Measurements from ENCODE around the gene ATP6V0B. TPM values are rescaled to one million over a fixed set of nuclear protein-coding genes. Genes with fewer than 3 reads are reported as not detected.

ATP6V0B gene
- total RNA-seq, 8 experiments from 2014 or later: 106 to 333 (median 237) TPM

- in situ Hi-C loops (cut with MboI; ENCODE audit: low pct_unique_long_range_greater_than_20kb in 2 of 9, low sequenced_read_pairs in 9 of 9, unreplicated experiment in 9 of 9): no loop called here
- 67 to 100% (median 86%) methylated on average over 1 to 10 of the region's 12 CpGs for WGBS, 10 experiments
- no peak overlapping the region for H3K4me3 ChIP-seq
- H3K4me1 ChIP-seq (replicated peaks in 1 of 2): peaks cover 10 to 14% of the 10 kb centered on the region in 2 donors
- H3K27ac ChIP-seq: no peak overlapping the region
- ATAC-seq (replicated peaks in 6 of 8): no peak
Observed at GRCh38 chr1:43983253-43983899, 8.6 kb downstream of the ATP6V0B start.

- ATAC-seq (replicated peaks in 6 of 8): no peak
- WGBS, 10 experiments: 92 to 100% methylated on average over 1 to 9 of the region's 16 CpGs; no CpG with 5 or more reads in 8 of the 10 experiments
- peaks cover 7 to 10% of the 10 kb centered on the region in 2 donors for H3K4me1 ChIP-seq (replicated peaks in 1 of 2)
- in situ Hi-C loops (cut with MboI; ENCODE audit: low pct_unique_long_range_greater_than_20kb in 2 of 9, low sequenced_read_pairs in 9 of 9, unreplicated experiment in 9 of 9): no loop called here
- H3K27ac ChIP-seq: no peak overlapping the region
- H3K4me3 ChIP-seq: no peak overlapping the region
Observed at GRCh38 chr1:43984855-43985254, 10.1 kb downstream of the ATP6V0B start.

GRCh38 chr1:43985984-43986595 is 11.3 kb downstream of the ATP6V0B start:
- in situ Hi-C loops (cut with MboI; ENCODE audit: low pct_unique_long_range_greater_than_20kb in 2 of 9, low sequenced_read_pairs in 9 of 9, unreplicated experiment in 9 of 9): no loop called here
- H3K27ac ChIP-seq: no peak overlapping the region
- peaks cover 0 to 5% of the 10 kb centered on the region in 2 donors for H3K4me1 ChIP-seq (replicated peaks in 1 of 2)
- no peak overlapping the region for H3K4me3 ChIP-seq
- ATAC-seq (replicated peaks in 6 of 8): no peak
- WGBS, 10 experiments: 80 to 89% (median 83%) methylated on average over 2 to 4 of the region's 4 CpGs; no CpG with 5 or more reads in 4 of the 10 experiments

- 50 to 100% (median 72%) methylated on average over 1 to 5 of the region's 6 CpGs; no CpG with 5 or more reads in 4 of the 10 experiments for WGBS, 10 experiments
Observed at GRCh38 chr1:43986712-43987111, 12.0 kb downstream of the ATP6V0B start.

GRCh38 chr1:43987159-43987902 is 12.6 kb downstream of the ATP6V0B start:
- WGBS, 10 experiments: 71 to 92% (median 88%) methylated on average over 2 to 6 of the region's 6 CpGs; no CpG with 5 or more reads in 1 of the 10 experiments

More at GRCh38 chr1:43986712-43987111, 12.0 kb downstream of the ATP6V0B start:
- Histone ChIP-seq H3K4me3 (no peak overlapping the region), H3K27ac (no peak overlapping the region), H3K4me1 (replicated peaks in 1 of 2) (peaks cover 0 to 6% of the 10 kb centered on the region in 2 donors)
- no peak for ATAC-seq (replicated peaks in 6 of 8)
- in situ Hi-C loops (cut with MboI; ENCODE audit: low pct_unique_long_range_greater_than_20kb in 2 of 9, low sequenced_read_pairs in 9 of 9, unreplicated experiment in 9 of 9): no loop called here

GRCh38 chr1:43990271-43991199 is 15.8 kb downstream of the ATP6V0B start:
- H3K4me1 ChIP-seq (replicated peaks in 1 of 2): peaks cover 4 to 13% of the 10 kb centered on the region in 2 donors
- in situ Hi-C loops (cut with MboI; ENCODE audit: low pct_unique_long_range_greater_than_20kb in 2 of 9, low sequenced_read_pairs in 9 of 9, unreplicated experiment in 9 of 9): no loop called here
- WGBS, 10 experiments: 60 to 98% (median 90%) methylated on average over 1 to 14 of the region's 19 CpGs; no CpG with 5 or more reads in 4 of the 10 experiments
- no peak for ATAC-seq (replicated peaks in 6 of 8)
- peak overlapping the region; percentile 43 to 52 (median 44) for H3K4me3 ChIP-seq
- H3K27ac ChIP-seq: no peak overlapping the region

More at GRCh38 chr1:43987159-43987902, 12.6 kb downstream of the ATP6V0B start:
- no peak for ATAC-seq (replicated peaks in 6 of 8)
- peaks cover 4 to 11% of the 10 kb centered on the region in 2 donors for H3K4me1 ChIP-seq (replicated peaks in 1 of 2)
- in situ Hi-C loops (cut with MboI; ENCODE audit: low pct_unique_long_range_greater_than_20kb in 2 of 9, low sequenced_read_pairs in 9 of 9, unreplicated experiment in 9 of 9): no loop called here
- no peak overlapping the region for H3K27ac ChIP-seq
- no peak overlapping the region for H3K4me3 ChIP-seq

GRCh38 chr1:43991200-43991475 is 16.4 kb downstream of the ATP6V0B start:
- peak overlapping the region; percentile 43 to 52 (median 44) for H3K4me3 ChIP-seq
- in situ Hi-C loops (cut with MboI; ENCODE audit: low pct_unique_long_range_greater_than_20kb in 2 of 9, low sequenced_read_pairs in 9 of 9, unreplicated experiment in 9 of 9): no loop called here
- peaks cover 6 to 17% of the 10 kb centered on the region in 2 donors for H3K4me1 ChIP-seq (replicated peaks in 1 of 2)
- no peak overlapping the region for H3K27ac ChIP-seq
- peak in 3 of 8 experiments; percentile 31 to 43 (median 35) for ATAC-seq (replicated peaks in 6 of 8)
- 0 to 3% (median 1%) methylated on average over 1 to 8 of the region's 10 CpGs; no CpG with 5 or more reads in 6 of the 10 experiments for WGBS, 10 experiments

- Histone ChIP-seq H3K4me3 (peak within 1 kb of the TSS; percentile 43 to 52 (median 44)), H3K27ac (peak within 1 kb of the TSS in 1 of 2 donors; percentile 51), H3K4me1 (replicated peaks in 1 of 2) (peaks cover 11 to 22% of the 10 kb centered on the region in 2 donors)
Observed at GRCh38 chr1:43991476-43992231, 16.9 kb downstream of the ATP6V0B start, which contains the start of gene CCDC24. Gene CCDC24 (plus strand): TSS chr1:43991599. CDS start chr1:43991879, 280 bp downstream.

GRCh38 chr1:43992232-43992995 is 17.7 kb downstream of the ATP6V0B start:
- in situ Hi-C loops (cut with MboI; ENCODE audit: low pct_unique_long_range_greater_than_20kb in 2 of 9, low sequenced_read_pairs in 9 of 9, unreplicated experiment in 9 of 9): no loop called here
- Histone ChIP-seq H3K4me3 (peak overlapping the region; percentile 43 to 52 (median 44)), H3K4me1 (replicated peaks in 1 of 2) (peaks cover 19 to 30% of the 10 kb centered on the region in 2 donors), H3K27ac (peak overlapping the region in 1 of 2 donors; percentile 51)
- 29 to 100% (median 100%) methylated on average over 1 to 8 of the region's 11 CpGs; no CpG with 5 or more reads in 3 of the 10 experiments for WGBS, 10 experiments
- ATAC-seq (replicated peaks in 6 of 8): no peak

More at GRCh38 chr1:43991476-43992231, 16.9 kb downstream of the ATP6V0B start, which contains the start of gene CCDC24:
- WGBS, 10 experiments: 0% methylated on average over 3 to 7 of the region's 66 CpGs; no CpG with 5 or more reads in 7 of the 10 experiments
- in situ Hi-C loops (cut with MboI; ENCODE audit: low pct_unique_long_range_greater_than_20kb in 2 of 9, low sequenced_read_pairs in 9 of 9, unreplicated experiment in 9 of 9): no loop called here
- ATAC-seq (replicated peaks in 6 of 8): peak; percentile 71 to 85 (median 82)

GRCh38 chr1:43993206-43993914 is 18.6 kb downstream of the ATP6V0B start:
- Histone ChIP-seq H3K4me1 (replicated peaks in 1 of 2) (peaks cover 25 to 30% of the 10 kb centered on the region in 2 donors), H3K27ac (no peak overlapping the region), H3K4me3 (no peak overlapping the region)
- 87 to 100% (median 93%) methylated on average over 1 to 9 of the region's 9 CpGs for WGBS, 10 experiments
- ATAC-seq (replicated peaks in 6 of 8): no peak
- in situ Hi-C loops (cut with MboI; ENCODE audit: low pct_unique_long_range_greater_than_20kb in 2 of 9, low sequenced_read_pairs in 9 of 9, unreplicated experiment in 9 of 9): no loop called here

GRCh38 chr1:43994071-43994470 is 19.3 kb downstream of the ATP6V0B start:
- Histone ChIP-seq H3K4me1 (replicated peaks in 1 of 2) (peaks cover 25 to 30% of the 10 kb centered on the region in 2 donors), H3K27ac (no peak overlapping the region), H3K4me3 (no peak overlapping the region)
- ATAC-seq (replicated peaks in 6 of 8): no peak
- WGBS, 10 experiments: 0 to 96% (median 87%) methylated on average over 1 to 6 of the region's 7 CpGs; no CpG with 5 or more reads in 2 of the 10 experiments
- in situ Hi-C loops (cut with MboI; ENCODE audit: low pct_unique_long_range_greater_than_20kb in 2 of 9, low sequenced_read_pairs in 9 of 9, unreplicated experiment in 9 of 9): no loop called here
